ENCODE data around the gene B4GALNT4.

B4GALNT4 gene

GRCh38 chr11:391117-392017 is 22.1 kb downstream of the B4GALNT4 start:
- ChIA-PET CTCF (no interaction called here), POLR2A (no interaction called here)
- no peak for DNase-seq (ENCODE audit: extremely low spot score)
- TF ChIP-seq BHLHE40 (IDR thresholded peaks at IDR 0.05; ENCODE audit: borderline replicate concordance), result no peak
- no peak for TF ChIP-seq ELF4 (IDR thresholded peaks at IDR 0.05)
- no peak for TF ChIP-seq ZNF384 (IDR thresholded peaks at IDR 0.05)
- TF ChIP-seq FOXK2 (IDR thresholded peaks at IDR 0.05), result no peak
- no peak for TF ChIP-seq PKNOX1 (IDR thresholded peaks at IDR 0.05)
- TF ChIP-seq HDGF (IDR thresholded peaks at IDR 0.05; ENCODE audit: borderline replicate concordance), result no peak
- TF ChIP-seq SP1 (IDR thresholded peaks at IDR 0.05), result no peak
- no peak for TF ChIP-seq NFRKB (IDR thresholded peaks at IDR 0.05)
- TF ChIP-seq LEF1 (IDR thresholded peaks at IDR 0.05; ENCODE audit: borderline replicate concordance), result no peak
- no peak for TF ChIP-seq L3MBTL2 (conservative IDR thresholded peaks at IDR 0.05)
- no peak for TF ChIP-seq TARDBP (IDR thresholded peaks at IDR 0.05)
- TF ChIP-seq ARNT (IDR thresholded peaks at IDR 0.05), result no peak
- TF ChIP-seq CTBP1 (IDR thresholded peaks at IDR 0.05; ENCODE audit: borderline replicate concordance), result no peak
- no peak for TF ChIP-seq FOXM1 (IDR thresholded peaks at IDR 0.05; ENCODE audit: borderline replicate concordance)
- TF ChIP-seq FOXA1 (IDR thresholded peaks at IDR 0.05), result no peak

GRCh38 chr11:392102-392777 is 22.9 kb downstream of the B4GALNT4 start:
- CTCF ChIA-PET, result no interaction called here
- no peak for DNase-seq (ENCODE audit: extremely low spot score)

GRCh38 chr11:393219-394033 is 24.1 kb downstream of the B4GALNT4 start:
- ChIA-PET CTCF (no interaction called here), POLR2A (no interaction called here)
- TF ChIP-seq BHLHE40 (IDR thresholded peaks at IDR 0.05; ENCODE audit: borderline replicate concordance), result no peak
- TF ChIP-seq FOXK2 (IDR thresholded peaks at IDR 0.05), result no peak
- no peak for TF ChIP-seq LEF1 (IDR thresholded peaks at IDR 0.05; ENCODE audit: borderline replicate concordance)
- TF ChIP-seq HDGF (IDR thresholded peaks at IDR 0.05; ENCODE audit: borderline replicate concordance), result no peak
- no peak for TF ChIP-seq PKNOX1 (IDR thresholded peaks at IDR 0.05)
- no peak for TF ChIP-seq CTBP1 (IDR thresholded peaks at IDR 0.05; ENCODE audit: borderline replicate concordance)
- no peak for TF ChIP-seq ARNT (IDR thresholded peaks at IDR 0.05)
- TF ChIP-seq SUZ12 (IDR thresholded peaks at IDR 0.05), result no peak
- DNase-seq (ENCODE audit: extremely low spot score), result no peak

More at GRCh38 chr11:392102-392777, 22.9 kb downstream of the B4GALNT4 start:
- TF ChIP-seq FOXK2 (IDR thresholded peaks at IDR 0.05), result no peak
- no peak for TF ChIP-seq NFRKB (IDR thresholded peaks at IDR 0.05)
- no peak for TF ChIP-seq FOXA1 (IDR thresholded peaks at IDR 0.05)
- POLR2A ChIA-PET, result no interaction called here

GRCh38 chr11:394034-394857 is 24.9 kb downstream of the B4GALNT4 start, which contains the start of gene PKP3:
Gene PKP3 (plus strand): TSS chr11:394209. CDS start chr11:394293, 84 bp downstream.
- DNase-seq (ENCODE audit: extremely low spot score), result no peak
- TF ChIP-seq LEF1 (IDR thresholded peaks at IDR 0.05; ENCODE audit: borderline replicate concordance) (no peak), FOXK2 (IDR thresholded peaks at IDR 0.05) (no peak), NFRKB (IDR thresholded peaks at IDR 0.05) (no peak), BHLHE40 (IDR thresholded peaks at IDR 0.05; ENCODE audit: borderline replicate concordance) (no peak), FOXM1 (IDR thresholded peaks at IDR 0.05; ENCODE audit: borderline replicate concordance) (no peak), ELF4 (IDR thresholded peaks at IDR 0.05) (no peak), ZNF384 (IDR thresholded peaks at IDR 0.05) (no peak), L3MBTL2 (conservative IDR thresholded peaks at IDR 0.05) (no peak), TARDBP (IDR thresholded peaks at IDR 0.05) (no peak)
- CTCF ChIA-PET, result no interaction called here
- POLR2A ChIA-PET, result no interaction called here

- TF ChIP-seq LEF1 (IDR thresholded peaks at IDR 0.05; ENCODE audit: borderline replicate concordance), result no peak
- no peak for TF ChIP-seq BHLHE40 (IDR thresholded peaks at IDR 0.05; ENCODE audit: borderline replicate concordance)
- no peak for TF ChIP-seq ARNT (IDR thresholded peaks at IDR 0.05)
- TF ChIP-seq TARDBP (IDR thresholded peaks at IDR 0.05), result no peak
- TF ChIP-seq CTBP1 (IDR thresholded peaks at IDR 0.05; ENCODE audit: borderline replicate concordance), result no peak
- TF ChIP-seq PKNOX1 (IDR thresholded peaks at IDR 0.05), result no peak
- TF ChIP-seq NFRKB (IDR thresholded peaks at IDR 0.05), result no peak
- no peak for TF ChIP-seq FOXM1 (IDR thresholded peaks at IDR 0.05; ENCODE audit: borderline replicate concordance)
- TF ChIP-seq FOXA1 (IDR thresholded peaks at IDR 0.05), result no peak
- TF ChIP-seq ELF4 (IDR thresholded peaks at IDR 0.05), result no peak
- ChIA-PET POLR2A (no interaction called here), CTCF (no interaction called here)
- DNase-seq (ENCODE audit: extremely low spot score), result no peak
Observed at GRCh38 chr11:394858-395655, 25.8 kb downstream of the B4GALNT4 start.

All from HEK293T (cell line).